WERI-Rb-1 (cell line): ENCODE measurements around the gene SLA2.
"Not testable (repeated sequence)": the region's sequence is repeated elsewhere in the genome, so short reads cannot be mapped to it uniquely, and the experiment has no call there.

Source experiments
- DNase-seq: peaks from one replicate; pipeline ENCODE4 v3.0.0-alpha.2; 2020
- H3K27ac ChIP-seq: fragments of 250-450 bp; sonication (Bioruptor Pico); 2 replicates; pipeline ENCODE4 v1.5.1; 2020; ENCODE audit warnings: mild to moderate bottlenecking, moderate library complexity
- H3K27me3 ChIP-seq: fragments of 250-450 bp; sonication (Bioruptor Pico); 2 replicates; pipeline ENCODE4 v1.5.1; 2021; ENCODE audit warnings: mild to moderate bottlenecking, low read depth, moderate library complexity; ENCODE audit not compliant: insufficient read depth, severe bottlenecking
- H3K36me3 ChIP-seq: fragments of 250-450 bp; sonication (Bioruptor Pico); 2 replicates; pipeline ENCODE4 v1.5.1; 2020; ENCODE audit warnings: mild to moderate bottlenecking, moderate library complexity
- H3K4me3 ChIP-seq: 2 replicates; pipeline ENCODE4 v1.5.1; 2011; ENCODE audit warnings: low read depth, mild to moderate bottlenecking, control low read depth, low read length
- H3K9me3 ChIP-seq: fragments of 250-450 bp; sonication (Bioruptor Pico); 2 replicates; pipeline ENCODE4 v1.5.1; 2021; ENCODE audit warnings: mild to moderate bottlenecking, moderate library complexity; ENCODE audit not compliant: severe bottlenecking
- TF ChIP-seq, protein P1 (sequence below): IDR thresholded peaks from 2 replicates; pipeline ENCODE4 v1.5.1; 2011; ENCODE audit warnings: low read depth, mild to moderate bottlenecking, control low read depth, inconsistent platforms, low read length

Gene SLA2

GRCh38 chr20:36684747-36685146, 38.8 kb upstream of the SLA2 start:
- TF ChIP-seq, protein P1, sequence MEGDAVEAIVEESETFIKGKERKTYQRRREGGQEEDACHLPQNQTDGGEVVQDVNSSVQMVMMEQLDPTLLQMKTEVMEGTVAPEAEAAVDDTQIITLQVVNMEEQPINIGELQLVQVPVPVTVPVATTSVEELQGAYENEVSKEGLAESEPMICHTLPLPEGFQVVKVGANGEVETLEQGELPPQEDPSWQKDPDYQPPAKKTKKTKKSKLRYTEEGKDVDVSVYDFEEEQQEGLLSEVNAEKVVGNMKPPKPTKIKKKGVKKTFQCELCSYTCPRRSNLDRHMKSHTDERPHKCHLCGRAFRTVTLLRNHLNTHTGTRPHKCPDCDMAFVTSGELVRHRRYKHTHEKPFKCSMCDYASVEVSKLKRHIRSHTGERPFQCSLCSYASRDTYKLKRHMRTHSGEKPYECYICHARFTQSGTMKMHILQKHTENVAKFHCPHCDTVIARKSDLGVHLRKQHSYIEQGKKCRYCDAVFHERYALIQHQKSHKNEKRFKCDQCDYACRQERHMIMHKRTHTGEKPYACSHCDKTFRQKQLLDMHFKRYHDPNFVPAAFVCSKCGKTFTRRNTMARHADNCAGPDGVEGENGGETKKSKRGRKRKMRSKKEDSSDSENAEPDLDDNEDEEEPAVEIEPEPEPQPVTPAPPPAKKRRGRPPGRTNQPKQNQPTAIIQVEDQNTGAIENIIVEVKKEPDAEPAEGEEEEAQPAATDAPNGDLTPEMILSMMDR = no peak
- Histone ChIP-seq H3K36me3 (peaks cover 30% of the 10 kb centered on the region), H3K27ac (no peak overlapping the region), H3K4me3 (no peak overlapping the region), H3K27me3 (no peaks in the 10 kb centered on the region), H3K9me3 (no peaks in the 10 kb centered on the region)
- no peak for DNase-seq

- Histone ChIP-seq H3K9me3 (no peaks in the 10 kb centered on the region), H3K4me3 (no peak overlapping the region), H3K27me3 (no peaks in the 10 kb centered on the region), H3K36me3 (peaks cover 33% of the 10 kb centered on the region), H3K27ac (peak overlapping the region; percentile 5)
- peak; percentile 60 for DNase-seq
- TF ChIP-seq, protein P1 = no peak
Measured at GRCh38 chr20:36682311-36682710, 36.3 kb upstream of the SLA2 start.

DNA sequence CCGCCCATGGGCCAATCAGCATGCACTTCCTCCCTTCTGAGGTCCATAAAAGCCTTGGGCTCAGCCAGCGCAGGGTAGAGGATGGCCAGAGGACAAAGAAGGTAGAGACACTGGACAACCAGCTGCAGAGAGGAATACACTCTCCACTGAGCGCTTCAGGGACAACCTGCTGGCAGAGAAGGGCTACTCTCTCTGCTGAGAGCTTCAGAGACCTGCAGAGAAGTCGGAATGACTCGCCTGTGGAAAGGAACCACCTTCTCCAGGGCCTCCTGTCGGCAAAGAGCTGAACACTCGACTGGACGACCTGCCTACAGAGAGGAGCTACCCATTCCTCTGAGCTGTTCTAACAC, 31.4 kb upstream of the SLA2 start:
- H3K36me3 ChIP-seq = peaks cover 14% of the 10 kb centered on the region
- no peaks in the 10 kb centered on the region for H3K9me3 ChIP-seq
- H3K27ac ChIP-seq = no peak overlapping the region
- H3K27me3 ChIP-seq = no peaks in the 10 kb centered on the region
- DNase-seq = no peak
- no peak overlapping the region for H3K4me3 ChIP-seq
- TF ChIP-seq, protein P1 = no peak

GRCh38 chr20:36676701-36677421, 30.9 kb upstream of the SLA2 start:
- H3K4me3 ChIP-seq = no peak overlapping the region
- H3K27me3 ChIP-seq = no peaks in the 10 kb centered on the region
- peaks cover 14% of the 10 kb centered on the region for H3K36me3 ChIP-seq
- no peak overlapping the region for H3K27ac ChIP-seq
- no peaks in the 10 kb centered on the region for H3K9me3 ChIP-seq
- TF ChIP-seq, protein P1 = no peak
- DNase-seq = no peak

- H3K27me3 ChIP-seq, H3K27ac ChIP-seq, DNase-seq, H3K4me3 ChIP-seq, H3K36me3 ChIP-seq, H3K9me3 ChIP-seq: not testable (repeated sequence)
Measured at GRCh38 chr20:36675545-36675944, 29.5 kb upstream of the SLA2 start.

GRCh38 chr20:36672991-36673390, 27.0 kb upstream of the SLA2 start:
- TF ChIP-seq, protein P1 = no peak
- no peaks in the 10 kb centered on the region for H3K27me3 ChIP-seq
- H3K27ac ChIP-seq = no peak overlapping the region
- H3K9me3 ChIP-seq = no peaks in the 10 kb centered on the region
- DNase-seq = no peak
- H3K4me3 ChIP-seq = no peak overlapping the region
- H3K36me3 ChIP-seq = peaks cover 6% of the 10 kb centered on the region
